ENCODE measurements around the gene TMEM53.
"Not testable (repeated sequence)": the region's sequence is repeated elsewhere in the genome, so short reads cannot be mapped to it uniquely, and the experiment has no call there.

Gene TMEM53

DNA sequence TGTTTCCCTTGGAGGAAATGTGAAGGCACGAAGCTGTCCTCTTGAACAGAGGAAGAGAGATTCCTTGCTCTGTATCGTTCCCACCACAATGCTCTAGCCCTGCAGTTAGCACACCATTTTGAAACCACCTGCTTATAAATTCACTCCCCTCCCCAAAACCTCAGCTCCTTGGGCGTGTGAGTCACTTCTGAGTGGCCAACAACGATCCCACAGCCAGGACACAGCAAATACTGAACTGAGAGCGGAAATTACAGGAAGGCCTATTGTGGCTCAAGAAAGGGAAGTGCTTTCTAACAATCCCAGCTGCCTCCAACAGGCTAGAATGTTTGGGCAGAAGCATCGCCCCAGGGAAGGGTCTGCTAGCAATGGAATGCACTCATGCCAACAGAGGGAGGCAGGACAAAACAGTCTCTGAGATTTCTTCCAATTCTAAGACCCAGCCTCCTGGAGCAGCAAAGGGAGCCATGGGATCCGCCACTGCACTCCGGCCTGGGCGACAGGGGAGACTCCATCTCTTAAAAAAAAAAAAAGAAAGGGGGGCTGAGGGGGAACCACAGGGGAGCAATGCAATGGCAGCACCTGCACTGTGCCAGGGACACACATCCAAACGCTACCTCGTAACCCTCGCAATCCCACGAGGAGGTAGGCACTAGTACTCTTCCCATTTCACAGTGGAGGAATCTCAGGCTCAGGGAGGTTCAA, 1.9 kb downstream of the TMEM53 start:
- peak; percentile 96 to 98 for DNase-seq

DNA sequence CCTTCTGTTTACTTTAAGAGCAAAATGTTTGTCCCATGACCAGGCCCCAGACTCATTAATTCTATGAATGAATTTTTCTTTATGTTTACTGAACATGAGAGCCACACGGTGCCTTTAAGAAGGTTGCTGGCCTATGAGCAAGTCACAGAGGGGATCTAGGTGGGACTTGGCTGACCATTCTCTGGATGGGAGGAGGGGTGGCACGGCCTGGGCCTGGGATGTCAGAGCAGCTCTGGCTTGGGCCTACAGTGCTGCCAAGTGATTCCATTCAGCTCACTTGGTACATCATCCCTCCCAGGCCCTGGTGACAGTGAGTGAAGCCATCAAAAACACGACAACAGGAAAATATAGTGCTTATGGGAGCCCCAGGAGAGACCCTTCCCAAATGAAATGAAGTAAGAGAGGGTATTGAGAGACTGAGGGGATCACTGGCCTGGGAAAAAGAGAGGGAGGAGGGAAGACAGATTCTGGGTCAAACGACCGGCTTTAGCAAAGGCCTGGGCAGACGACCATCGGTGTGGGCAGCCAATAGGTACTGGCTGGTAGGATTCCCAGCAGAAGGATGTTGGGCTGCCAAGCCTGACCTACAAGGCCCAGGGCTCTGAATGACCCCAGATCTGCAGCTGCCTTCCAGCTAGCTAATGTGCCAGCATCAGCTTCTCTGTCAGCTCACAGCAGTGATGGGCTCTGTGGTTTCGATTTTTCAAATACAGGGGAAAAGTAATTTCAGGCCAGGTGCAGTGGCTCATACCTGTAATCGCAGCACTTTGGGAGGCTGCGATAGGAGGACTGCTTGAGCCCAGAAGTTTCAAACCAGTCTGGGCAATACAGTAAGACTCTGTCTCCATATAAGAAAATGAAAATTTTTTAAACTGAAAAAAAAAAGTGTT, 3.3 kb downstream of the TMEM53 start:
- no peak for DNase-seq

DNA sequence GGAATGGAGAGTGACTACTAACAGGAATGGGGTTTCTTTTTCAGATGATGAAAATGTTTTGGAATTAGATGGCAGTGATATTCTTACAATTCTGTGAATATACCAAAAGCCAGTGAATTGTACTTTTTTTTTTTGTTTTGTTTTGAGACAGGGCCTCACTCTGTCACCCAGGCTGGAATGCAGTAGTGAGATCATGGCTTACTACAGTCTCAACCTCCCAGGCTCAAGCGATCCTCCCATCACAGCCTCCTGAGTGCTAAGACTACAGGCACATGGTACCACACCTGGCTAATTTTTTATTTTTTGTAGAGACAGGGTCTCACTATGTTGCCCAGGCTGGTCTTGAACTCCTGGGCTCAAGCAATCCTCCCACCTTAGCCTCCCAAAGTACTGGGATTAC, 7.6 kb downstream of the TMEM53 start:
- DNase-seq: not testable (repeated sequence)

DNA sequence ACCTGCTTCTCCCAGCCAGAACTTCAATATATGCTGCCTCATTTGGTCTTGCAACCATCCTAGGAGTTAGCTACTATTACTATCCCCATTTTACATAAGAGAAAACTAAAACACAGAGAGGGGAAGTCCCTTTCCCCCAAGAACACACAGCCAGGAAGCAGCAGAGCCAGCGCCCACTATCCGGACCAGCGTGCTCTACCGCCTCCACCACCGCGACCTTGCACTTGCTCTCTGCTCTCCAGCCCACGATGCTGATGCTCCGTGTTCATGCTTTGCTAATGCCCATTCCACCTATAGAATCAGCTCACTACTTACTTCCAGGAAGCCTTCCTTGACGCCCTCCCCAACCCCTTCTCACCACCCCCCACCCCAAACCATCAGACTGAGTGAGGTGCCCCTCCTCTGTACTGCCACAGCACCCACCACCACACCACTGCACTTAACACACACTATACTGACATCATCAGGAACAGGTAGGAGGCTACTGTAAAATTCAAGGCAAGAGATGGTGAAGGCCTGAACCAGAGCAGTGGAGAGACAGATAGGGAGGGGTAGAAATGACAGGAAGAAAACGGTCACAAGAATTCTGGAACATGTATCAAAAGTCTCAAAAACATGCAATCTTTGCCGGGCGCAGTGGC, 9.4 kb downstream of the TMEM53 start:
- no peak for DNase-seq

GRCh38 chr1:44663417-44663816, 10.9 kb downstream of the TMEM53 start:
- no peak for DNase-seq

GRCh38 chr1:44662683-44663030, 11.6 kb downstream of the TMEM53 start:
- DNase-seq: no peak

- DNase-seq: no peak
These were observed 12.2 kb downstream of the TMEM53 start for GRCh38 chr1:44661781-44662682.

GRCh38 chr1:44660176-44660575, 14.1 kb downstream of the TMEM53 start:
- no peak for DNase-seq

GRCh38 chr1:44659566-44659965, 14.7 kb downstream of the TMEM53 start:
- no peak for DNase-seq

GRCh38 chr1:44655609-44656008, 18.7 kb downstream of the TMEM53 start:
- DNase-seq: peak; percentile 41 to 44

DNA sequence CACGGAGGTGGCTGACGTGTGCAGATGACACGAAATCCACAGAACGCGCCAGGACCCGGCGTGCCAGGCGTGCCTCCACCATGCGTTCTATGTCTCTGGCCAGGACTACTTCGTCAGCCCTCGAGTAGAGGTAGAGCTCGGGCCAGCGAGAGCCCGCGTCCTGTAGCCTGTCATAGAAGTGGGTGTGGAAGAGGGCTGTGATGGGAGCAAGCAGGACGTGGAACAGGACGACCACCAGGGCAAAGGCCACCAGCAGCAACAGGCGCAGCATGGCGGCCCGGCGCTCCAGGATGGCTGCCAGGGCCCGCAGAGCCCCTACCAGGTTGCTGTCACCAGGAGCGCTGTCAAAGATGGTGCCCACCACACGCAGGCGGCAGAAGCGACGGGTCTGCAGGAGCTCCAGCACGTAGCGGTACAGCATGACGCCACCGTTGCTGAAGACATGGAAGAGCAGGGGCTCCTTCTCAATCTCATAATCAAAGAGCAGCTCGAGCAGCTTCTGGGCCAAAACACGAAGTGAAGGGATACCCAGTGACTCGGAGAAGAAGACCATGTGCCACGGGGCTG, 19.6 kb downstream of the TMEM53 start:
- DNase-seq: no peak

- no peak for DNase-seq
These were observed 20.9 kb downstream of the TMEM53 start for GRCh38 chr1:44653107-44653964.

GRCh38 chr1:44652445-44653106, 21.7 kb downstream of the TMEM53 start:
- peak; percentile 11 to 40 for DNase-seq

DNA sequence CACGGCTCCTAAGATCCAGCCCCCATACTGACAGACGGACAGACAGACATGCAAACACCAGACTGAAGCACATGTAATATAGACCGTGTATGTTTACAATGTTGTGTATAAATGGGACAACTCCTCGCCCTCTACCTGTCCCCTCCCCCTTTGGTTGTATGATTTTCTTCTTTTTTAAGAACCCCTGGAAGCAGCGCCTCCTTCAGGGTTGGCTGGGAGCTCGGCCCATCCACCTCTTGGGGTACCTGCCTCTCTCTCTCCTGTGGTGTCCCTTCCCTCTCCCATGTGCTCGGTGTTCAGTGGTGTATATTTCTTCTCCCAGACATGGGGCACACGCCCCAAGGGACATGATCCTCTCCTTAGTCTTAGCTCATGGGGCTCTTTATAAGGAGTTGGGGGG, 23.2 kb downstream of the TMEM53 start:
- no peak for DNase-seq

GRCh38 chr1:44650159-44650831, 24.0 kb downstream of the TMEM53 start:
- DNase-seq: no peak

DNA sequence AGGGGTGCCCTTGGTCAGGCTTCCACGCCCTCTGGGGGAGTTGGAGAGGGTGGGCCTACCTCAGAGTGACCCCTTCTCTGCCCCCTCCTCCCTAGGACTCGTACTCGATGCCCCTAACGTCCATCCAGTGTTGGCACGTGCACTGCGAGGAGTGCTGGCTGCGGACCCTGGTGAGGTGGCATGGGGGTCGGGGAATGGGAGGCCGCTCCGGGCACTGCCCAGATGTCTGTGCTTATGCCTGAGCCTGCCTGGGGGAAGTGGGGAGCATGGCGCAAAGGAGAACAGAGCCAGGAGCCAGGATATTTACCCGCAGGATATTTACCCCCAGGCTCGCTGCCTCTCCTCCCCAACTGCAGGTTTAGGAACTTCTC, 24.5 kb downstream of the TMEM53 start:
- DNase-seq: no peak

DNA sequence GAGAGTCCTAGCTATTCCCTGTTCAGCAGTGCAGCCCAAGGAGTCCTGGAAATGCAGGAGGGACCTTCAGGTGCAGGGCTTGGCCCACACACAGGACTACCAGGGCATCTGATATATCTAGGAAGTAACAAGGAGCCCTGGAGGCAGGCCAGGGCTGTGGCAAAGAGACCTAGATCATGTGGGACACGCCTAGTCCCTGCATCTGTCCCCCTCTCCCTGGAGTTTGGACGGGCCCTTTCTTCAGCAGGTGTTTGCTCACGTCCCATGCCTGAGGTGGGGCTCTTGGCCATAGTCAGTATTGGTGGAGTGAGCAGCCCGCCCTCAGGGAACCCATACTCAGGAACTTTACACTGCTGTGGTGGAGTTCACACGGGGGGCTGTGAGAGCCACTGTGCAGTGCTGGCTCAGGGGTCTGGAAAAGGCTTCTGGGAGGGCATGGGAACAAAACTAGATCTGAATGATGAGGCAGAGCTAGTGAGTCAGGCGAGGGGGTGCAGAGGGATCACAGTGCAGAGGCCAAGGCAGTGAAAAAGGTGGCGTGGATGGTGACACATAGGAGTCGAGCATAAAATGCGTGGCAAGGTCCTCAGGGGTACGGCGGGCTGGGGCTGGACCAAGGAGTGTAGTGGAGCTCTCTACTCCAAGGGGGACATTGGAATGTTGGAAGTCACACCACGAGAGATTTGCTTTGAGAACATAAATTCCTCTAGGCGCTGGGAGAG, 25.6 kb downstream of the TMEM53 start:
- DNase-seq: no peak

GRCh38 chr1:44647896-44648295, 26.4 kb downstream of the TMEM53 start:
- no peak for DNase-seq

DNA sequence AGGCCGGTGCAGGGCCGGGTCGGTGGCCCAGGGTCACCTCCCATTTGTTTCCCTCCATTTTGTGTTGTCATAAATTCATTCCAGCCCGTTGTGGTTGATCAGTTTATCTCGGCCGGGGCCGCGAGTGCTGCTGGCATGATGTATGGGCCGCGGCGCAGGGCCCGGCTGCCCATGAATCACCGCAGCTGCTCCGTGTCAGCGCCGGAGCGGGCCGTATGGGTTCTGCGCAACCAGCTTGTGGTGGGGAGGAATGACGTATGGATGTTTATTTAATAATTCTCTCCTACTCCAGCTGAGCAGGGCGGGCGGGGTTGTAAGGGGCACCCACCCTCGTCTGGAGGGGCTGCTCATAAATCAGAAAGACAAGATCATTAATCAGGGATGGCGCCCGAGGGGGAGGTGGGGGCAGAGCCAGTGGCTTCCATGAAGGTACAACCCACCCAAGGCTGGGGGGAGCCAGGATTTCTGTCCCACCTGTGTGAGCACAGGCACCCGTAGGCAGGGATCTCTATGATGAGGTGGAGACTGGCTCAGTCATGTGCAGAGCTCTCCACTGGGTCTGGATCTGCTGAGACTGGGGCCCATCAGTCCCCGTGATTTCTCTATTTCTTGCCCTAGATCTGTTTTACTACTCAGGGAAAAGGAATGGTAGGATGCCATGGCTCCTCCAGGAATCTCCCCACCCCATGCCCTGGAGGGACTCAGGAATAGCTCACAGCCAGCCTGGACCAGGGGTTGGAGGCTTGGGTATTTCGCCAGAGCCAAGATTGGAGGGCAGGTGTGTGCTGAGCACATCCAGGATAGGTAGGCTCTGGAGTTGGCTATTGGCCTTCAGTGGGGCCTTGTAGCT, 27.8 kb downstream of the TMEM53 start:
- no peak for DNase-seq
